OCI-LY7 (cell line): ENCODE results near the gene TEKT5. TPM values are rescaled to one million over a fixed set of nuclear protein-coding genes. Genes with fewer than 3 reads are reported as not detected.

Experiments used
- BruUV-seq: library from RNA; stranded (reverse); fragments of 400-500 nt; replicated peaks from 2 replicates; lab custom pipeline; 2021; lab: Mats Ljungman, UMichigan
- CTCF ChIA-PET: fragments of 300-600 bp; sonication (Branson Sonifier 250); formaldehyde crosslinking; loops from one replicate; lab custom pipeline; 2022; ENCODE audit warnings: antibody characterized with exemption; ENCODE audit not compliant: unreplicated experiment; lab: Charles Lee
- POLR2A ChIA-PET: fragments of 300-600 bp; sonication (Branson Sonifier 250); formaldehyde crosslinking; loops from one replicate; lab custom pipeline; 2022; ENCODE audit warnings: antibody characterized with exemption; lab: Charles Lee
- DNase-seq: peaks from one replicate; pipeline ENCODE4 v3.0.0-alpha.2; 2015; ENCODE audit warnings: low spot score
- H2AFZ ChIP-seq: fragments of 200-600 bp; sonication (generic), shearing (Covaris generic); 2 replicates; pipeline ENCODE4 v1.6.1; 2014; ENCODE audit warnings: mild to moderate bottlenecking, antibody characterized with exemption, low read length, moderate library complexity
- H3K27ac ChIP-seq: fragments of 200-600 bp; sonication (generic); 2 replicates; pipeline ENCODE4 v1.5.1; 2014; ENCODE audit warnings: mixed run types, low read depth, mild to moderate bottlenecking, moderate library complexity, low read length, inconsistent platforms; ENCODE audit not compliant: poor library complexity, severe bottlenecking
- H3K36me3 ChIP-seq: fragments of 200-600 bp; sonication (generic); 2 replicates; pipeline ENCODE4 v1.6.1; 2014; ENCODE audit warnings: mild to moderate bottlenecking, antibody characterized with exemption, low read length, moderate library complexity, mixed read lengths; ENCODE audit not compliant: insufficient read depth
- H3K4me1 ChIP-seq: fragments of 200-600 bp; sonication (generic); 2 replicates; pipeline ENCODE4 v1.5.1; 2014; ENCODE audit warnings: mild to moderate bottlenecking, low read length; ENCODE audit not compliant: insufficient read depth, poor library complexity, severe bottlenecking
- H3K4me2 ChIP-seq: fragments of 200-600 bp; sonication (generic); 2 replicates; pipeline ENCODE4 v1.6.1; 2014; ENCODE audit warnings: mild to moderate bottlenecking, low read length
- H3K4me3 ChIP-seq: fragments of 200-600 bp; sonication (generic); 2 replicates; pipeline ENCODE4 v1.5.1; 2014; ENCODE audit warnings: mild to moderate bottlenecking, low read depth, low read length; ENCODE audit not compliant: poor library complexity, severe bottlenecking
- H3K79me2 ChIP-seq: fragments of 200-600 bp; sonication (generic); 2 replicates; pipeline ENCODE4 v1.6.1; 2016; ENCODE audit warnings: low read depth, mild to moderate bottlenecking, low read length, moderate library complexity, mixed read lengths; ENCODE audit not compliant: insufficient read depth
- H3K9me2 ChIP-seq: fragments of 200-600 bp; sonication (generic); 2 replicates; pipeline ENCODE4 v1.6.1; 2016; ENCODE audit warnings: mild to moderate bottlenecking, low read length, mixed read lengths; ENCODE audit not compliant: insufficient read depth
- H3K9me3 ChIP-seq: fragments of 200-600 bp; sonication (generic); 2 replicates; pipeline ENCODE4 v1.6.1; 2014; ENCODE audit warnings: mild to moderate bottlenecking, mixed run types, low read length, mixed read lengths
- H4K20me1 ChIP-seq: fragments of 200-600 bp; sonication (generic); 2 replicates; pipeline ENCODE4 v1.6.1; 2014; ENCODE audit warnings: mild to moderate bottlenecking, antibody characterized with exemption, low read length, moderate library complexity, mixed read lengths; ENCODE audit not compliant: insufficient read depth
- CTCF ChIP-seq: fragments of 200-600 bp; sonication (generic); conservative IDR thresholded peaks from 2 replicates; pipeline ENCODE4 v1.5.1; 2014; ENCODE audit warnings: mild to moderate bottlenecking, antibody characterized with exemption, low read length, moderate library complexity, mixed read lengths
- EZH2phosphoT487 ChIP-seq: fragments of 200-600 bp; sonication (generic); IDR thresholded peaks from 2 replicates; pipeline ENCODE4 v1.6.1; 2018; ENCODE audit warnings: low read depth, borderline replicate concordance, mild to moderate bottlenecking, mixed run types, antibody characterized with exemption, low read length, moderate library complexity, mixed read lengths
- intact Hi-C: fragments of 100-400 bp; cut with micrococcal nuclease; formaldehyde crosslinking; loops from one replicate; pipeline ENCODE4 v1.10.0; 2022; ENCODE audit not compliant: unreplicated experiment
- total RNA-seq, 2 experiments: library from RNA; depleted of rRNA in 1 of 2; stranded (reverse); fragments of >200 nt in 1 of 2; shearing (Covaris generic) in 1 of 2; gene quantifications; 2 replicates each; pipeline ENCODE4 v1.2.3, GENCODE V29; 2014 to 2022

Gene TEKT5
- total RNA-seq, 2 experiments from 2014 or later, result 0.32 to 0.74 TPM

- intact Hi-C loops, result no loop called here
- H3K4me1 ChIP-seq, result no peaks in the 10 kb centered on the region
- TF ChIP-seq EZH2phosphoT487 (no peak), CTCF (no peak)
- no peaks in the 10 kb centered on the region for H4K20me1 ChIP-seq
- H3K4me2 ChIP-seq, result no peak overlapping the region
- H3K4me3 ChIP-seq, result no peak overlapping the region
- H3K79me2 ChIP-seq, result no peaks in the 10 kb centered on the region
- no peak overlapping the region for H2AFZ ChIP-seq
- H3K9me3 ChIP-seq, result no peaks in the 10 kb centered on the region
- H3K9me2 ChIP-seq, result no peaks in the 10 kb centered on the region
- H3K27ac ChIP-seq, result no peak overlapping the region
- ChIA-PET CTCF (no interaction called here), POLR2A (interaction anchor here (0.7 kb wide), 1 partner anchor 17 kb away, joined by 3 read pairs; no protein-coding TSS in a partner anchor)
- DNase-seq, result no peak
- no peaks in the 10 kb centered on the region for H3K36me3 ChIP-seq
- BruUV-seq, result no TSS peak
Measured at GRCh38 chr16:10644092-10644491, 50.6 kb downstream of the TEKT5 start.

- CTCF ChIA-PET, result no interaction called here
- intact Hi-C loops, result no loop called here
- POLR2A ChIA-PET, result no interaction called here
Measured at GRCh38 chr16:10642964-10643363, 51.8 kb downstream of the TEKT5 start.

More at GRCh38 chr16:10642964-10643363, 51.8 kb downstream of the TEKT5 start:
- no TSS peak for BruUV-seq
- no peaks in the 10 kb centered on the region for H3K9me2 ChIP-seq
- no peak overlapping the region for H3K4me3 ChIP-seq
- H3K4me1 ChIP-seq, result no peaks in the 10 kb centered on the region
- DNase-seq, result no peak
- H2AFZ ChIP-seq, result no peak overlapping the region
- no peaks in the 10 kb centered on the region for H4K20me1 ChIP-seq
- TF ChIP-seq EZH2phosphoT487 (no peak), CTCF (no peak)
- H3K4me2 ChIP-seq, result no peak overlapping the region
- no peak overlapping the region for H3K27ac ChIP-seq
- H3K36me3 ChIP-seq, result no peaks in the 10 kb centered on the region
- H3K9me3 ChIP-seq, result no peaks in the 10 kb centered on the region
- H3K79me2 ChIP-seq, result no peaks in the 10 kb centered on the region
